GM19324 (cell line): ENCODE measurements around the gene IGSF21.

Experiments
- ATAC-seq: cut with Tn5 transposase; IDR thresholded peaks from one replicate; pipeline ENCODE4 v1.9.1; 2021; ENCODE audit warnings: mild to moderate bottlenecking, moderate library complexity; ENCODE audit not compliant: unreplicated experiment, low FRiP score

Gene IGSF21

GRCh38 chr1:18246543-18246942, 138.9 kb downstream of the IGSF21 start:
- no peak for ATAC-seq

- no peak for ATAC-seq
Observed at GRCh38 chr1:18247151-18247550, 139.6 kb downstream of the IGSF21 start.

- no peak for ATAC-seq
Observed at GRCh38 chr1:18249631-18250030, 142.0 kb downstream of the IGSF21 start.

- ATAC-seq = no peak
Observed at GRCh38 chr1:18253093-18253492, 145.5 kb downstream of the IGSF21 start.

- ATAC-seq = no peak
Observed at GRCh38 chr1:18256282-18257235, 149.0 kb downstream of the IGSF21 start.

- no peak for ATAC-seq
Observed at GRCh38 chr1:18257778-18258177, 150.2 kb downstream of the IGSF21 start.

GRCh38 chr1:18261891-18262290, 154.3 kb downstream of the IGSF21 start:
- ATAC-seq = no peak

GRCh38 chr1:18262726-18263125, 155.1 kb downstream of the IGSF21 start:
- ATAC-seq = no peak

- no peak for ATAC-seq
Observed at GRCh38 chr1:18263547-18264120, 156.0 kb downstream of the IGSF21 start.

GRCh38 chr1:18264450-18265039, 156.9 kb downstream of the IGSF21 start:
- no peak for ATAC-seq

- ATAC-seq = no peak
Observed at GRCh38 chr1:18265641-18266040, 158.0 kb downstream of the IGSF21 start.

- ATAC-seq = no peak
Observed at GRCh38 chr1:18266391-18266790, 158.8 kb downstream of the IGSF21 start.

- ATAC-seq = no peak
Observed at GRCh38 chr1:18271336-18271735, 163.7 kb downstream of the IGSF21 start.

- ATAC-seq = no peak
Observed at GRCh38 chr1:18278946-18279345, 171.3 kb downstream of the IGSF21 start.

- no peak for ATAC-seq
Observed at GRCh38 chr1:18279351-18280074, 171.9 kb downstream of the IGSF21 start.

GRCh38 chr1:18280956-18281355, 173.4 kb downstream of the IGSF21 start:
- ATAC-seq = no peak

GRCh38 chr1:18282851-18283600, 175.4 kb downstream of the IGSF21 start:
- no peak for ATAC-seq

GRCh38 chr1:18283601-18284385, 176.2 kb downstream of the IGSF21 start:
- ATAC-seq = no peak

- no peak for ATAC-seq
Observed at GRCh38 chr1:18284805-18285537, 177.4 kb downstream of the IGSF21 start.
